DMS153 treated with DMSO at 0.1 percent for 48 hours (cell line): ENCODE measurements around the gene ADCY3.

Experiments used
- DNase-seq: peaks from one replicate; lab custom pipeline; 2025; ENCODE audit not compliant: unreplicated experiment; lab: John Stamatoyannopoulos, UW

The ADCY3 gene

GRCh38 chr2:24832073-24832461, 88.0 kb downstream of the ADCY3 start:
- DNase-seq, result no peak

- DNase-seq, result no peak
Observed at GRCh38 chr2:24831221-24832072, 88.6 kb downstream of the ADCY3 start.

- no peak for DNase-seq
Observed at GRCh38 chr2:24830786-24831185, 89.3 kb downstream of the ADCY3 start.

GRCh38 chr2:24830351-24830750, 89.7 kb downstream of the ADCY3 start:
- DNase-seq, result no peak

GRCh38 chr2:24828238-24828996, 91.6 kb downstream of the ADCY3 start:
- no peak for DNase-seq

- DNase-seq, result peak; percentile 65
Observed at GRCh38 chr2:24827321-24828237, 92.5 kb downstream of the ADCY3 start.

GRCh38 chr2:24826773-24827145, 93.3 kb downstream of the ADCY3 start:
- no peak for DNase-seq

GRCh38 chr2:24825883-24826772, 93.9 kb downstream of the ADCY3 start:
- DNase-seq, result no peak

- no peak for DNase-seq
Observed at GRCh38 chr2:24824966-24825882, 94.8 kb downstream of the ADCY3 start.

GRCh38 chr2:24824071-24824588, 95.9 kb downstream of the ADCY3 start:
- DNase-seq, result no peak

GRCh38 chr2:24822049-24822706, 97.9 kb downstream of the ADCY3 start:
- DNase-seq, result no peak

GRCh38 chr2:24821433-24821891, 98.6 kb downstream of the ADCY3 start:
- no peak for DNase-seq

GRCh38 chr2:24820598-24821432, 99.2 kb downstream of the ADCY3 start:
- no peak for DNase-seq

- no peak for DNase-seq
Observed at GRCh38 chr2:24820175-24820513, 99.9 kb downstream of the ADCY3 start.

- no peak for DNase-seq
Observed at GRCh38 chr2:24819442-24820174, 100.4 kb downstream of the ADCY3 start.

- no peak for DNase-seq
Observed at GRCh38 chr2:24818721-24819167, 101.3 kb downstream of the ADCY3 start.

- no peak for DNase-seq
Observed at GRCh38 chr2:24816884-24817283, 103.2 kb downstream of the ADCY3 start.
